SK-N-MC (cell line): ENCODE measurements around the gene SLC6A1.

Source experiments
- EZH2 ChIP-seq: fragments of 200-600 bp; sonication (generic); IDR thresholded peaks from one replicate; pipeline ENCODE4 v1.6.1; 2017; ENCODE audit warnings: antibody characterized with exemption
- FOXP2 ChIP-seq: optimal IDR thresholded peaks from 2 replicates; pipeline ENCODE3; 2011; ENCODE audit warnings: mild to moderate bottlenecking, moderate library complexity; ENCODE audit not compliant: insufficient read depth; ENCODE audit errors: extremely low read length, control extremely low read depth
- POLR2AphosphoS5 ChIP-seq: IDR thresholded peaks from 2 replicates; pipeline ENCODE4 v1.6.1; 2012; ENCODE audit warnings: mild to moderate bottlenecking, low read depth, low read length, borderline replicate concordance

DNA sequence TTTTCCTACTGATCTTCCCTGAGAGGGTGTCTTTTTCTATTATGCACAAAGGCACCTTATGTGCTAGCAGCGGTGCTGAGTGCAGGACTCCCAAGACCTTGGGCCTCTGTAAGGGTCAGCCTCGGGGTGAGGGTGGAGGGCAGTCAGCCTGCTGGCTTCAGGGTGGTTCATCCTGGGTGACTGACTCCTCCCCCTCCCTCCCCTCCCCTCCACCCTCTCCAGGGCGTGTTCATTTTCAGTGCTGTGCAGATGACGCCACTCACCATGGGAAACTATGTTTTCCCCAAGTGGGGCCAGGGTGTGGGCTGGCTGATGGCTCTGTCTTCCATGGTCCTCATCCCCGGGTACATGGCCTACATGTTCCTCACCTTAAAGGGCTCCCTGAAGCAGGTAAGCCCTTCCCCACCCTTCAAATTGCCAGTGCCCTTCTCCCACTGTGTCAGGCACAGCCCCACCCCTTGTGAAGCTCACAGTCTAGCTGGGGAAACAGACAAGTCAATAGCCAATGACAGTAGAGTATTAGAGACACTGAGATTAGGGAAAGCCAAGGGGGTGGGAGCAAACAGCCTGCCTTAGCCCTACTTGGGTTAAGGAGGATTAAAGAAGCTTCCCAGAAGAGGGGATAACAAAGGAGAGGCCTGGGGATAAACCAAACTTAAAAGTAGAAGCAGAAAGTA is 41.9 kb downstream of the SLC6A1 start:
- TF ChIP-seq POLR2AphosphoS5 (no peak), EZH2 (no peak), FOXP2 (no peak)
